GM12801 (cell line): Measurements from ENCODE around the gene KCTD10.

ENCODE experiments used
- CTCF ChIP-seq: IDR thresholded peaks from one replicate; pipeline ENCODE4 v1.5.1; 2011; ENCODE audit warnings: control low read depth; ENCODE audit not compliant: insufficient read length; ENCODE audit errors: extremely low read depth

Gene KCTD10

GRCh38 chr12:109480356-109480755 is 3.3 kb upstream of the KCTD10 start:
- TF ChIP-seq CTCF = no peak

- no peak for TF ChIP-seq CTCF
These were observed 2.7 kb upstream of the KCTD10 start for GRCh38 chr12:109479761-109480160.

GRCh38 chr12:109477963-109478315 is 839 bp upstream of the KCTD10 start:
- TF ChIP-seq CTCF = no peak

GRCh38 chr12:109476807-109477184 is 304 bp downstream of the KCTD10 start:
- TF ChIP-seq CTCF = no peak

- no peak for TF ChIP-seq CTCF
These were observed 900 bp downstream of the KCTD10 start for GRCh38 chr12:109475993-109476806.

GRCh38 chr12:109475121-109475520 is 2.0 kb downstream of the KCTD10 start:
- no peak for TF ChIP-seq CTCF

GRCh38 chr12:109473006-109473405 is 4.1 kb downstream of the KCTD10 start:
- no peak for TF ChIP-seq CTCF
